MM.1S (cell line): ENCODE measurements around the gene C1QTNF7.
A peak's percentile ranks its signal among the peaks of the same experiment; 100 is the strongest.

Experiments
- DNase-seq: peaks from one replicate; pipeline ENCODE4 v3.0.0-alpha.2; 2015
- H2AFZ ChIP-seq: fragments of 300-600 bp; sonication (generic); 2 replicates; pipeline ENCODE4 v1.6.0; 2016; ENCODE audit warnings: antibody characterized with exemption, low read length
- H3F3A ChIP-seq: fragments of 300-600 bp; sonication (generic); 2 replicates; pipeline ENCODE4 v1.6.1; 2016; ENCODE audit warnings: mild to moderate bottlenecking, antibody characterized with exemption, low read length, moderate library complexity, mixed read lengths; ENCODE audit not compliant: insufficient read depth
- H3K27ac ChIP-seq: fragments of 300-600 bp; sonication (generic); 2 replicates; pipeline ENCODE4 v1.5.1; 2016; ENCODE audit warnings: mild to moderate bottlenecking, low read length
- H3K27me3 ChIP-seq: fragments of 300-600 bp; sonication (generic); replicated peaks from 2 replicates; pipeline ENCODE4 v1.6.0; 2016; ENCODE audit warnings: low read length; ENCODE audit not compliant: insufficient read depth
- H3K36me3 ChIP-seq: fragments of 300-600 bp; sonication (generic); replicated peaks from 2 replicates; pipeline ENCODE4 v1.6.1; 2016; ENCODE audit warnings: mild to moderate bottlenecking, low read length, mixed read lengths; ENCODE audit not compliant: insufficient read depth
- H3K4me1 ChIP-seq: fragments of 300-600 bp; sonication (generic); 2 replicates; pipeline ENCODE4 v1.6.1; 2016; ENCODE audit warnings: low read length, mixed read lengths
- H3K4me2 ChIP-seq: fragments of 300-600 bp; sonication (generic); 2 replicates; pipeline ENCODE4 v1.6.0; 2016; ENCODE audit warnings: low read depth, low read length
- H3K4me3 ChIP-seq: fragments of 300-600 bp; sonication (generic); 2 replicates; pipeline ENCODE4 v1.5.1; 2016; ENCODE audit warnings: low read length, mixed read lengths
- H3K79me2 ChIP-seq: fragments of 300-600 bp; sonication (generic); 2 replicates; pipeline ENCODE4 v1.6.1; 2016; ENCODE audit warnings: mixed run types, low read length, mixed read lengths
- H3K9ac ChIP-seq: fragments of 300-600 bp; sonication (generic); 2 replicates; pipeline ENCODE4 v1.6.1; 2016; ENCODE audit warnings: low read length, mixed read lengths
- H3K9me2 ChIP-seq: fragments of 300-600 bp; sonication (generic); replicated peaks from 2 replicates; pipeline ENCODE4 v1.6.1; 2016; ENCODE audit warnings: mild to moderate bottlenecking, low read length, mixed read lengths; ENCODE audit not compliant: insufficient read depth
- H3K9me3 ChIP-seq: fragments of 300-600 bp; sonication (generic); replicated peaks from 2 replicates; pipeline ENCODE4 v1.6.1; 2016; ENCODE audit warnings: mild to moderate bottlenecking, low read length, mixed read lengths; ENCODE audit not compliant: insufficient read depth
- H4K20me1 ChIP-seq: fragments of 300-600 bp; sonication (generic); 2 replicates; pipeline ENCODE4 v1.6.1; 2016; ENCODE audit warnings: mild to moderate bottlenecking, low read length, moderate library complexity, mixed read lengths; ENCODE audit not compliant: insufficient read depth
- EZH2 ChIP-seq: fragments of 300-600 bp; sonication (generic); optimal IDR thresholded peaks from 2 replicates; pipeline ENCODE3; 2017; ENCODE audit warnings: low read depth, mild to moderate bottlenecking, antibody characterized with exemption, low read length, mixed read lengths
- EZH2phosphoT487 ChIP-seq: fragments of 300-600 bp; sonication (generic); IDR thresholded peaks from 2 replicates; pipeline ENCODE4 v1.6.1; 2018; ENCODE audit warnings: antibody characterized with exemption, low read length
- TF ChIP-seq, protein P1 (sequence below): fragments of 300-600 bp; sonication (generic); IDR thresholded peaks from 2 replicates; pipeline ENCODE4 v1.5.1; 2016; ENCODE audit warnings: antibody characterized with exemption, low read length, mixed read lengths

Gene C1QTNF7

DNA sequence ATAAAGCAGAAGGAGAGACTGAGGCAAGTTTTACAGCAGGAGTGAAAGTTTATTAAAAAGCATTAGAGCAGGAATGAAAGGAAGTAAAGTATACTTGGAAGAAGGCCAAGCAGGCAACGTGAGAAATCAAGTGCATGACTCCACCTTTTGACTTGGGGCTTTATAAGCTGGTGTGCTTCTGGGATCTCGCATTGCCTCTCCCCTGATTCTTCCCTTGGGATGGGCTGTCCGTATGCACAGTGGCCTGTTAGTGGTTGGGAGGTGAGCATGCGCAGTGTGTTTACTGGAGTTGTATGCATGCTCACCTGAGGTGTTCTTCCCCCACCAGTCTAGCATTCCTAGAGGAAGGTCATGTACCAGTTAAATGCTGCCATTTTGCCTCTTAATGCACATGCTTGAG is 29.1 kb upstream of the C1QTNF7 start:
- DNase-seq: no peak
- H3K27ac ChIP-seq: no peak overlapping the region

DNA sequence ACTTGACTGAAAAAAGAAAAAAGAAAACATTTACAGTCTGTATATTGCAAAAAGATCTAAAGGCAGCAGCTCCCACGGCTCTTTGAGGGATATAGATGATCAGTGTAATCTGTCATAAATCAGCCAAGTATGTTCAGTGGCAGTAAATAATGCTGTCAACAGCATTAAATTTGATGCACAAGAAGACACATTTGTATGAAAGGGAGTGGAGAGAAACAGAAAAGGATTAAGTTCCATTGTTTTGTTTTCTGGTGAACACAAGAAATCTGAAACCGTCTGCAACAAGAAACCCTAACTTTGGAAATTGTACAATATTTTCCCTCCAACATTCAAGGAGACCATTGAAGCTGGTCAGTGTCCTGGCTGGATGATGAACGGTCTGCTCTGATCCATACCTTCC is 27.6 kb upstream of the C1QTNF7 start:
- Histone ChIP-seq H4K20me1 (no peaks in the 10 kb centered on the region), H3K27me3 (no peaks in the 10 kb centered on the region), H3K9me2 (no peaks in the 10 kb centered on the region), H2AFZ (no peak overlapping the region), H3K4me2 (peak overlapping the region; percentile 71), H3K79me2 (no peaks in the 10 kb centered on the region), H3F3A (peaks cover 10% of the 10 kb centered on the region; the same call in 1 of the 2 replicates), H3K9me3 (no peaks in the 10 kb centered on the region), H3K4me3 (no peak overlapping the region), H3K9ac (no peak overlapping the region), H3K4me1 (peaks cover 24% of the 10 kb centered on the region), H3K27ac (peak overlapping the region; percentile 38; the same call in 1 of the 2 replicates), H3K36me3 (no peaks in the 10 kb centered on the region)
- no peak for DNase-seq
- no peak for TF ChIP-seq EZH2
- no peak for TF ChIP-seq EZH2phosphoT487
- TF ChIP-seq, protein P1, sequence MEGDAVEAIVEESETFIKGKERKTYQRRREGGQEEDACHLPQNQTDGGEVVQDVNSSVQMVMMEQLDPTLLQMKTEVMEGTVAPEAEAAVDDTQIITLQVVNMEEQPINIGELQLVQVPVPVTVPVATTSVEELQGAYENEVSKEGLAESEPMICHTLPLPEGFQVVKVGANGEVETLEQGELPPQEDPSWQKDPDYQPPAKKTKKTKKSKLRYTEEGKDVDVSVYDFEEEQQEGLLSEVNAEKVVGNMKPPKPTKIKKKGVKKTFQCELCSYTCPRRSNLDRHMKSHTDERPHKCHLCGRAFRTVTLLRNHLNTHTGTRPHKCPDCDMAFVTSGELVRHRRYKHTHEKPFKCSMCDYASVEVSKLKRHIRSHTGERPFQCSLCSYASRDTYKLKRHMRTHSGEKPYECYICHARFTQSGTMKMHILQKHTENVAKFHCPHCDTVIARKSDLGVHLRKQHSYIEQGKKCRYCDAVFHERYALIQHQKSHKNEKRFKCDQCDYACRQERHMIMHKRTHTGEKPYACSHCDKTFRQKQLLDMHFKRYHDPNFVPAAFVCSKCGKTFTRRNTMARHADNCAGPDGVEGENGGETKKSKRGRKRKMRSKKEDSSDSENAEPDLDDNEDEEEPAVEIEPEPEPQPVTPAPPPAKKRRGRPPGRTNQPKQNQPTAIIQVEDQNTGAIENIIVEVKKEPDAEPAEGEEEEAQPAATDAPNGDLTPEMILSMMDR: no peak

More for the DNA sequence above, 29.1 kb upstream of the C1QTNF7 start:
- Histone ChIP-seq H3K36me3 (no peaks in the 10 kb centered on the region), H3K9me3 (no peaks in the 10 kb centered on the region), H3K4me2 (no peak overlapping the region), H3F3A (peaks cover 10% of the 10 kb centered on the region; the same call in 1 of the 2 replicates), H3K4me1 (peaks cover 24% of the 10 kb centered on the region), H3K79me2 (no peaks in the 10 kb centered on the region), H3K9me2 (no peaks in the 10 kb centered on the region), H3K9ac (no peak overlapping the region), H3K27me3 (no peaks in the 10 kb centered on the region), H3K4me3 (no peak overlapping the region), H2AFZ (no peak overlapping the region), H4K20me1 (no peaks in the 10 kb centered on the region)
- no peak for TF ChIP-seq EZH2phosphoT487
- TF ChIP-seq, protein P1: no peak
- no peak for TF ChIP-seq EZH2

DNA sequence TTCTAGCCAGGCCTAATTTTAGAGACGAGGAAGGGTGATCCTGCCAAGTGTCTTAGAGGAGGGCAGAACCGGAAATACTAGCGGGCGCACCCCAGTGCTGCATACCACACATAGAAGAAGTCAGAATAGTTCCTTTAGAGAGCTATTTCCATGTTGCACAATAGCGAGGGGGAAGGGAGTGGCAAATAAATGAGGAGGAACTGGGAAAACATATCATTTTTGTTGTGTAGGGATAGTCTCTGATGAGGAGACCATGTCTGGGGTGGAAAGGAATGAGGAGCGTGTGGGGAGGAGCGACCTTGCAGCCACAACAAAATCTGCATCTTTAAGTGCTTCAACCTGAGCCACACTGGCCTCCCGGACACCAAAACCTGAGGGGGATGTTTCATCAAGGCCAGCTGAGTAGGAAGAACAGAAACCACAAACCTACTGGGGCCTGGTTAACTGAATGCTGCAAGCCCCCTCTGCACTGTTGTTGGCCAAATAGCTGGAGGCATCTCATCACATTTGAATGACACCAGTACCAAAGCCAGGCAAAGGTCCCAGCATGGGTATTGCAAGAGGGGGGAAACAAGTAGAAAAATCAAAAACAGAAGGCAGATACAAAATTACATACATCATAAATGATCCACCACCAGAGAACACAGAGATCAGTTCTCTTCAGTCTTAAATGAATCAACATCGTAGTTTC is 26.7 kb upstream of the C1QTNF7 start:
- TF ChIP-seq, protein P1: peak; percentile 14; the same call in 1 of the 2 replicates
- TF ChIP-seq EZH2: no peak
- Histone ChIP-seq H3K27ac (peak overlapping the region; percentile 38; the same call in 1 of the 2 replicates), H3K27me3 (no peaks in the 10 kb centered on the region)

More for the DNA sequence above, 26.7 kb upstream of the C1QTNF7 start:
- Histone ChIP-seq H3K9me2 (no peaks in the 10 kb centered on the region), H2AFZ (peak overlapping the region; percentile 56), H3K4me1 (peaks cover 24% of the 10 kb centered on the region), H3K36me3 (no peaks in the 10 kb centered on the region), H3K9ac (no peak overlapping the region; the same call in 1 of the 2 replicates), H3K79me2 (no peaks in the 10 kb centered on the region), H3K9me3 (no peaks in the 10 kb centered on the region), H4K20me1 (no peaks in the 10 kb centered on the region), H3K4me3 (peak overlapping the region; percentile 32), H3F3A (peaks cover 10% of the 10 kb centered on the region; the same call in 1 of the 2 replicates), H3K4me2 (peak overlapping the region; percentile 71)
- peak; percentile 75 for DNase-seq
